Hematopoietic multipotent progenitor cell treated with erythropoietin and hydrocortisone succinate and interleukin-3 and kit ligand, for 6 days (in vitro differentiated cells): ENCODE data around the gene CCDC102B.
A peak's percentile ranks its signal among the peaks of the same experiment; 100 is the strongest.
"Not testable (repeated sequence)": the region's sequence is repeated elsewhere in the genome, so short reads cannot be mapped to it uniquely, and the experiment has no call there.

ENCODE experiments used
- DNase-seq: peaks from one replicate; pipeline ENCODE4 v3.0.0-alpha.2; 2015

CCDC102B gene

DNA sequence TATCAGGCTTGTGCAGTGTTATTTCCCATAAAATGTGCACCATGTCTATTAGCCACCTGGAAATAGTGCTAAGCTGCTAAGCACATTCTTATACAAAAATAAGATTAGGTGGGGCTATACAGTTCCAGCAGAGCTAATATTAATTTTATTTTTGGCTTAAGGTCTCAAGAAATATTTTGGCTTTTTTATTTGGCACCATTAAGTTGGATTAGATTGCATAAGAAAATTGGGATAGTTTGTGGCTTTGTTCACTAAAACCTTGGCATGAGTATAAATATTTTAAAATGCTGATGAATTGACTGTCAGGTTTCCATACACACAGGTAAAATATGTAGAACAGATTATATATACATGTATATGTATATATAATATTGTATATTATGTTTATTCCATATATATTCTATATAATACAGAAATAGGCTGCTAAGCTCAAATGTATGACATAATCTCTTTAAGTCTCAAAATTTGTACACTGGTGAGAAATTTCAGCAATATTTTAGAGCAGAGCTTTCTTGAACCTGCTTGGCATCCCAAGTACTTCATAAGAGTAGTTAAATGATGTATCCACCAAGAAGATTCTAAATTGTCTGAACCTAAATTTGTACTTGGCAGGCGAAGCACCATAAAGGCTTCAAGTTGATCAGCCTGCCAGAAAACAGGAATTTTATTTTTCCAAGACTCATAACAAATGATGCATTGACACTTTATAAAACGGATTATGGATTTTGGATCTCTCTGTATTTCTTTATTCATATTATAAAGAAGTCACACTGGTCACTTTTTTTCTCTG is 32.6 kb downstream of the CCDC102B start:
- no peak for DNase-seq

DNA sequence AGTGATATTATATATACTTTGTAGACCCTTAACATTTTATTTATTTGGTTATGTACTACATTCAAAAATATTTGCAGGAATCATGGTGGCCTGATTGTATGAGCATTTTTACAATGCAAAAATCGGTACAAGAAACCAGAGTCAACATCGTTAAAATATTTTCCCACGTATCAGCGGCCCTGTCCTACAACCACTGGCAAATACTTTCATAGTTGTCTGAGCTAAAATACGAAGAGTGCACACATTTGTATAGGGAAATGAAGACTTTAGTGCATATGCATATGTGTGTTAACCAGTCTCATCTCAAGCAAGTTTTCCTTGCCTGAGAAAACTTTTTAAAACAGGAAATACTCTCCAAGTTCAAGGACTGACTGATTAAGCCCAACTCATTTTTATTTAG is 35.9 kb downstream of the CCDC102B start:
- DNase-seq = no peak

DNA sequence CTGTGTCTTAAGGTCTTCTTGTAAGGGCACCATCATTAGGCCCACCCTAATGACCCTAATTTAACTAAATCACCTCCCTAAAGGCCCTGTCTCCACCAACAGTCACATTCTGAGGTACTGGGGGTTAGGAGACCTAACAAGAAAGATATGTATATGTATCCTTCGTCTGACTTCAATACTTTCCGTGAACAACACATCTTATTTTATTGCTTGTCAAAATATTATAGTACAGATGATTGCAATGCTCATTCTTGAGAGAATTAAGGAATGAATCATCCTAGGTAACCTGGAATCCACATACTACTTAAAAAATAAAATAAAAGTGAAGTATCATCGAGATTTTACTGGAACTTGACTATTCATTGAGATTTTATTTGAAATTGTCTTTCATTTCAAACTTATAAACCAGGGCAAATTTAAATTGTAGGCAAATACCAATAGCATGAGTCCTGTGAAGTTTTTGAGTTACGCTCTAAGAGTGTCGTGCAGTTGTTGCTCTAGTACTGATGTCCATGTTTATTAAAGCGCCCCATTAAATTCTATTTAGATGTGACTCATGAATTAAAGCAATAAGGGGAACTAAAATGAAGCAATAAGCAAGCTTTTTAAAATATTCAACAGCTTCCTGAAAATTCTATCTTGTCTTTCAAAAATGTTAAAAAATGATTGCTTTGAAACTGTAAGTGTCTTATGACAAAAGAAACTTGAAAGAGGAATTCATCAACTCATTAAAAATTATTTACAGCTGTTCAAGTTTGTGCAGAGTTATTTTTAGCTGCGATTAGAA is 40.0 kb downstream of the CCDC102B start:
- no peak for DNase-seq

DNA sequence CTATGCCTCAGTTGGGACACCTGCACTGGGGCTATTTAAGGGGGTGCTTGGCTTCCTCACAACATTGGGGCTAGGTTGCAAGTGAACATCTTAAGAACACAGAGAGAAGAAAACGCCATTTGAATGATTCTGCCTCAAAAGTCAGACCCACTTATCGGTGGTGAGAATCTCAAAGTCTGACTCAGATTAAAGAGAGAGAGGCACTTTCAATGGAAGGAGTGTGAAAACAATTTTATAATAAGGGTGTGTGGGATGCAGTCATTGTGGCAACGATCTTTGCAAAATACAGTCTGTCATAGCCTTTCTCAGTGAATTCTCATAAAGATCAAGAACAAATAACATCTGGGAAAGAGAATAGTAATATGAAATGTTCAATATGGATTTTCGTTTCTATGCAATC is 41.8 kb downstream of the CCDC102B start:
- DNase-seq = no peak

DNA sequence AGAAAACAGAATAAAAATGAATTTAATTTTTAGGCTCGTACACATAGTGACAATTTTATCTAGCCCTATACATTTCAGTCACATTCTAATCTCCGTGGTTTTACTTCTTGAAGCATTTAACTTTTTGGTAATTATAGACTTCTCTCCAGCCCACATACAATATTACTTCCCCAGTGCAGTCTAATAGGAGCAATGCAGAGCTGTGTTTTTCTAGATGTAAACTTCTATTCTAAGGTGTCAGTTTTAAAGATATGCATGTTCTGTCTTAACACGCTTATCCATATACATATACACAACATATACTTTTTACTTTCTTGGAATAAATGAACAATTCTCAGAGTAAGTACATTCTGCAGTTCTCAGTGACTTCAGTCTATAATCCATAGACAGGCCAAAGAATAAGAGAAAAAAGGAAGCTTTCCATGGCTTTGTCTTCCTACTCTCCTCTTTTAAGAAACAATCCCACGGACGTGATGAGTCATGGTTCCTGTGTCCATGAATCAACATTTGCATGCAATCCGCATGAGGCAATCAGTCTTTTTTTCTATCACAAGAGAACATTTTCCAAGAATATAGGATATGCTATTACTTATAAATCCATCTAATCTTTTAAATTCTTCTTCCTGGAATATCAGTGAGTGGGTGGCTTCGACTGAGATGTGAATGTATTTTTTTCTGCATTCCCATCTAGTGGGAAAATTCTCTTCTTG is 42.8 kb downstream of the CCDC102B start:
- peak; percentile 32 for DNase-seq

DNA sequence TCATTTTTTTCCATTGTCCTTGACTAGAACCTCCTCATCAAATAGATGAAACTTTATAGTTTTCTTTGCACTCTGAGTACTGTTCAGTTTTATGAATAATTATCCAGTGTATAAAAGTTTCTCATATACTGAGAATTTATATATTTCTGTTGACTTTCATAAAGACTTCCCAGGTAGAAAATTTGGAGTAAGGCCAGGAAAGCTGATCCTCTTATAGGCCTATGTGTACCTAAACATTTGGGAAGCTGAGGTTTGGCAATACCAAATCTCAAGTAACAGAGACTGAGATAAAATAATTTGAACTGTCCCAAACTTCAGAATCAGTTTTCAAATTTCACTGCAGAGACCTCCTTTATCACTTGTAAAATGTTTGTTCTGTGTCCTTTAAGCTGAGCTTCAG is 43.4 kb downstream of the CCDC102B start:
- no peak for DNase-seq

DNA sequence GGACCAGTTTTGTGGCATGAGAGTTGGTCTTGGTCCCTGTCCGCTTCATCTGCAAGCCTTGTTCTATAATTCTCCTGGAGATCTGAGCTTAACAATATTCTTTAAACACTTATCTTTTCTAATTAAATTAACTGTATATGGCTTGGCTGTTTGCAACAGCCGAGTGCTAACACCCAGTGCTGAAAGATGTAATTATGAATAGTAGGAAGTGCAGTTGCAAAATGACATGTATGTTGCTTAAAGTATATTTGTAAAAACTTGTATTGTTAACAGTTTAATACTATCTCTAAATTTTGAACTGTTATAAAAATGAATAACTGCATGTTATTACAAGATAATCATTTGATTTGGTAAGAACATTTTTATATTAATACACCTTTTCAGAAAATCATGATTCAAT is 45.1 kb downstream of the CCDC102B start:
- DNase-seq = no peak

DNA sequence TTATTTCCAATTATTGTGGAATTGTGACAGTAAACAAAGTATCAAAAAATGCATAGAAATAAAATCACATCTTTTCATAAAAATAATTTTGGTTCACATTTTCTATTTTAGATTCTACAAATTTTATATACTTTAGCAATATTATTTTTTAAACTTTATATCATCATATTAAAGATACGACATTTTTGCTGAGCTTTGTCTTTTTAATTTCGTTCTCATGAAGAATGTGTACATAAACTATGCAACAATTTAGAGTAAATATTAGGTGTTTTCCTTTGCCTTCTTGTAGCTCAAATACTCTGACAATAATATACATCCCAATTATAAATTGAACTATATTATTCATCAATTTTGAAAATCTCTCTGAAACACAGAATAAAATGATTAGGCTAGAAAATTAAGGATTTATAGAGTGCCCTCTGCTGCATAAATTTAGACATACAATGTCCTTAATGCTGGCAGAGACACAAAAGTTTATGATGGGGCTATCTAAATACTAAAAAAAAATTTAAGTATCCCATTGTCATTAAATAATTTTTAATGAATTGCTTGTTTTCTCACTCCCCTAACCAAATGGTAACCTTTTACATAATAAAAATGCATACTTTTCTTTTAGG is 45.7 kb downstream of the CCDC102B start:
- peak; percentile 5 for DNase-seq

DNA sequence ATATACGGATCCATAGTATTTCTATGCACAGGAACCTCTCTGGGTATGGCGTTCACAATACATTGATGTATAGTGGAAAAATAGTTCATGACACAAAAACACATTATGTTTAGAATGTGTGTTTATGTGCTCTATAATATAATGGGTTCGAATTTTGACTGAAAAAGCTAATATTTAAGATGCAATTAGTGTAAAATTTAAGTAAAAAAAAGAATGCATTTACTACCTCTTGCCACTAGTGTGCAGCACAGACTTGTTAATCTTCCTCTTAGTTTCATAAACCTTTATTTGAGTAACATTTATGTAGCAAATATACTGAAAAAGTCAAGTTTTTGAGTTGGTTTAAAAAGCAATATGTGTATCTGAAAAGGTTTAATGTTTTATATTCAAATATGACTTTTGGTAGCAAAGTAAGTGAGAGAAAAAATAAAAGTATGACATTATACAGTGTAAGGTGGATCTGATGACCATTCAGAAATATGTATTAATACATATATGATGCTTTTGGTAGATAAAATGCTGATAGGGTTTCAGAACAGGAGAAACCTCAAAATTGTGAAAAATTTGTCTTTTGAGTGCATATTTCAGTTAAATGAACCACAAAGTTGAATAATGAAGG is 49.4 kb downstream of the CCDC102B start:
- peak; percentile 49 for DNase-seq

DNA sequence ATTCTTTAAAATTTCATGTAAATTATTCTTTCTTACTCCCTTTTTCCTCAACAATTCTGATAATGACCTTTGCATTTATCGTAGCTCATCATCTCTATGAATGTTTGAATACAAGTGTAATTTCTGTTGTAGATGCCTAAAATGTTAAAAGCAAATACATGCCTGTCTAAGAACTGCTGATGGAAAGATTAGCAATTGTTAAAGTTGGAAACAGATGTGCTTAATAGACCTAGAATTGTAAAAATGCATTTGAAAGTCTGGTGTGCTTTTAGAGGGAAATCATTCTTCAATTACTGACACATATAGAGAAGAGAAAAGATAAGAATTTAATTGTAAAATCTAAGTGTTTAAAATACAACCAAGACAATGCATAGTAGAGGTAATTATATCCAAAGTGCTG is 50.4 kb downstream of the CCDC102B start:
- DNase-seq = no peak

DNA sequence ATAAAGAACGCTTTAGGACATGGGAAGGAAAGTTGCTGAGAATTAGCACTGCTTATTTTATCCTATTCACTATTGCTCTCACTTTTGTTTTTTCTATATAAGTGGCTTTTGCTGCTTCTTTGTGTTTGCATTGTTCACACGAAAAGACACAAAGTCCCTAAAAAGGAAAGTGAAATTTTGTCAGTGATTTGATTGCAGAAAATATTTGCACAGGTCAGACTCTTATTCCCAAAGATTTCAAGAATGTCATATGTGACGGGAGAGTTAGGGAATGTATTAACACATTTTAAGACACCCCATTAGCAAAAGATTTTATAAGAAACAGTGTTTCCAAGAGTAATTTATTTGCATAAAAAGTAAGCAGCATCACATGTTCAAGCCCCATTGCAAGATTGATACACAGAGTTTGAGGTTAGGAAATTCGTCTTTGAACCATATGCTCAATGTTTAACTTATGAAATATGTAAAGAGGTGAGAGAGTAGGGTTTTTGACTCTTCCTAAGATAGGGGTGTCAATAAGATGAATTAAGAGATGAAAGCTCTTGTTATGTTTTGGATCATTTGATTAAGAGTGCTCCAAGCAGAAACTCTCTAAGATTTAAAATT is 57.0 kb downstream of the CCDC102B start:
- DNase-seq = no peak

DNA sequence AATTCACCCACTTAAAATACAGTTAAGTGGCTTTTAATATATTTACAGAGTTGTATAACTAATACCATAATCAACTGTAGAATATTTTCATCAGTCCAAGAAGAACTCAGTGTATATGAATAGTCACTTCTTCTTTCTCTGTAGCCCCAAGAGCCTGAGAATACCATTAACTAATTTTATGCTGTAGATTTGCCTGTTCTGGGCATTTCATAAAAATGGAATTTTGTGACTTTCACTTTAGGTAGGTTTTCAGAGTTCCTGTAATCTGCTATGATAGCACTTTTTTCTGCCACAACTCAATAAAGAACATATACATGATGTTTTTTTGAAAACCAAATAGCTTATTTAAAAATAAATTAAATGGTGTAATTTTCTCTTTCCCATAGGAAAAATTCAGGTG is 57.6 kb downstream of the CCDC102B start:
- DNase-seq = no peak

DNA sequence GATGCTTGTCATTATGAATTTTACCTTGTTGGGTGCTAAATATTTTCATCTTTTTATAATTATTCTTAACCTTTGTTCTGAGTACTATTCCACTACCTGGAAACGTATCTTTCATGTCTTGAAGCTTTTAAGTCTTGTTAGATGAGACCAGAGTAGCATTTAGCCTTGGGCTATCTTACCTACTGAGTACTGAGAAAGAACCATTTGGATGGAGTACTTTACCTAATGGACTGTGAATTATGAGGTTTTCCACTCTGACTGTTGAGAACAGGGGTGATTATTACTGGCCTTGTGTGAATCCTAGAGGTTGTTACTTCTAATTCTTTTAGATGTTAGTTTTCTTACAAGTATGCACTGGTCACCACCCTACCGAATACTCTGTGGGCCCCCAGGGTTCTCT is 63.5 kb downstream of the CCDC102B start:
- no peak for DNase-seq

DNA sequence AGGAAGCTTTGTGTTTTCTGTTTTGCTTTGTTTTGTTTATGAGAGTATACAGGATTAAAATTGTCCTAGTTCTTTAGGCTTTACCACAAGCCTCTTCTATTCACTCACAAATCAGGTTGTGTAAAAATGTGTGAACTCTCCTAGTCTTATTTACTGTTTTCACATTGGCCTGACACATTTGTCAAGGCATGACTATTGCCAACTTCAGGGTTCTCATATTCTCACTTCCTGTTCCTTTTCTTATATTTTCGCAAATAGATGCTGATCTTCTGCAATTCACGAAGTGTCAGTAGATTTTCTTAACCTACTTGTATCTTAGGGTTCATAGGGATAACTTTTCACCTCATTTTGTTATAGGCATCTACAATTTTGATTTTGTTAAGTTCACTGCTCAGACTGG is 67.1 kb downstream of the CCDC102B start:
- no peak for DNase-seq

DNA sequence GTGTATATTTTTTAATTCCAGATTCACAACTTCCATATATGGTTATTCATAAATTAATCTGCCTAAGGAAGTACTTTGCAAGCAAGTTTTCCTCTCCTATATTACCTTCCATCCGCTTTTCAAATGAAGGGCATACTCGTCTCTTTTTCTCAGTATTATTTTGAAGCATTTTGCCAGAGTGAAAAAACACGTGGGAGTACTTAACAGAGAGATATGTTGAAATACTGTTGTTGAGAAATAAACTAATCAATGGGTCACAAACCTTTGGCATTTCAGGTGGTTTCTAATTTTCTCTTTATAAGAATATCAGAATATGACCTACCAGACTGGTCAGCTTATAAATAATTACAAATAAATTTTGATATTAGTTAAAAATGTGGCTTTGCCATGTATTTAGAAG is 67.6 kb downstream of the CCDC102B start:
- no peak for DNase-seq

DNA sequence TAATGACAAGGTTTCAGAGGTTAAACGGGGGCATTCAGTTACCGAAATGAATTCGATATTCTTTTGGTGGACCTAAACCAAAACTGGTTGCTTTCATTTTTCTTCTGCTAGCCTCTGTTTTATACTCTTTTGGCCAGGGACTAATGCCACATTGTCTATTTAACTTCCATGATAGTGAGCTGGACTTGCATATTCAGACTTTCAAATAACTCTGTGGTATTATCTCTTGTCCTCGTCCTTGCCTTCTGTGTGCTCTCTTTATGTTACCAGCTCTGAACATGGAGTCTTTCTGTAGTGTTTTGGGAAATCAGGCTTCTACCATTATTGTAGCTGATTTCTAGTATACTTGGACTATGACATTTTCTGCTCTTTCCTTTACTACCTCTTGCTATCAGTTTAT is 75.1 kb downstream of the CCDC102B start:
- no peak for DNase-seq

DNA sequence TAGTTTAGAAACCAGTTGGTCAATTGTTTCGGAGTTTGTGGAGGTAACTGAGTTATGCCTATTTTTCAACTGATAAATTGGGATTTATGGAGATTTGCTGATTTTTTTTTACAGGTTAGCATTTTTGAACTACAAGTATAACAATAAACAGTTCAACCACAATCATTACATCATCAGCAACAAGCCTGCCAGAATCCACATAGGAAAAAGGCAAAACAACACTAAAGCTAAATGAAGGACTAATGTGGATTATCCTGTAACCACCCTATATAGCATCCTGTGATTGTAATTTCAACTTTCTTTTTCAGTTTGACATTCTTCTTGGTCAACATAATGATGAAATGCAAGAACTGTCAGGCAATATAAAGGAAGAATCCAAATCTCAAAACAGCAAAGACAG is 76.5 kb downstream of the CCDC102B start:
- DNase-seq = no peak

DNA sequence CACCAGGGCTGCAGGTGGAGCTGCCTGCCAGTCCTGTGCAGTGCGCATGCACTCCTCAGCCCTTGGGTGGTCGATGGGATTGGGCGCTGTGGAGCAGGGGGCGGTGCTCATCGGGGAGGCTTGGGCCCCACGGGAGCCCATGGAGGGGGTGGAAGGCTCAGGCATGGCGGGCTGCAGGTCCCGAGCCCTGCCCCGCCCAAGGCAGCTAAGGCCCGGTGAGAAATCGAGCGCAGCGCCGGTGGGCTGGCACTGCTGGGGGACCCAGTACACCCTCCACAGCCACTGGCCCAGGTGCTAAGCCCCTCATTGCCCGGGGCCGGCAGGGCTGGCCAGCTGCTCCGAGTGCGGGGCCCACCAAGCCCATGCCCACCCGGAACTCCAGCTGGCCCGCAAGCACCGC is 82.1 kb downstream of the CCDC102B start:
- DNase-seq = not testable (repeated sequence)

DNA sequence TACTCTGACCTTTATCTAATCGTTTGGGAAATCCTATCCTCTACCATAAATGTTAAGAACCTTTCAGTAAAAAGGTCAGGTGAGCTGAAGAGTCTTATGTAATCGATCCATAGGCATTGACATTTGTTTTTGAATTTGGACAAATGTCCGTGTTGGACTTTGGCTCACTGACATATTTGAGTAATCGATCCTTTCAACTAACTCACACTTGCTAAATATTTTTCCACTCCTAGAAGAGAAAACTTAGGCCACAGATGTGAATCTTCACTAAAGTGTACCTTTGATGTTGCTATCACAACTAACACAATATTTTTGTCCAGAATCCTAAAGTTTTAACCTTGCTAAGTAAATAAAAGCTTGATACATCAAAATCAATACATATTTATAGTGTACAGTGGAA is 89.5 kb downstream of the CCDC102B start:
- DNase-seq = no peak

DNA sequence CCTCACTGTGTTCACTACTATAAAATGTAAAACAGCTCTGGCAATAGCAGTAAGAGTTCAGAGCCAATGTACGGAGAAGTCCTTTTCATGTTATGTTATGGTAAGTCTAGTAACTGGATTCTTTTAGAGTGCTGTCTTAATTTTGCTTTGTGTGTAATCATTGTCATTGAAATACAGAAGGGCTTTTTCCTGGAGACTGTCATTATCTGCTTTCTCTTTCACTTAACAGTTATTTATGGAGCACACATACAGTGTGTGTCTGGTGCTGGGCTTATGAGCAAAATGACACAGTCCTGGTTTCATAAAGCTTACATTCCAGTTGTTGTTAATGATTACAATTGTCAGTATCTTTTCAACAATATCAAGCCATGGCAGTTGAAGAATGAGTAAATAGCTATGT is 95.5 kb downstream of the CCDC102B start:
- no peak for DNase-seq

DNA sequence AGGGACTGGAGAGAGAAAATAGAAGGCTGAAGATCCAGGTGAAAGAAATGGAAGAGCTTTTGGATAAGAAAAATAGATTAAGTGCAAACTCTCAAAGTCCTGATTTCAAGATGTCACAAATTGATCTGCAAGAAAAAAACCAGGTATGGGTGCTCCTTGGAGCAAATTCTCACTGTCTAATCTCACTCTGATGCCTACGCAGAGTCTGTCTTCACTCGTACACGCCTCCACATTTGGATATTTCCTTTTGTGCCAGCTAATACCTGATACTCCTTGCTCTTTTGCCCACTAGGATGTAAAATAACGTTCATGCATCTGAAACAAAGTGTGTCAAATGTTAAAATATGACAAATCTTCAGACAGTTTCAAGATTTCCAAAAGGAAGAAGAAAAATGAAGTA is 99.4 kb downstream of the CCDC102B start:
- no peak for DNase-seq

DNA sequence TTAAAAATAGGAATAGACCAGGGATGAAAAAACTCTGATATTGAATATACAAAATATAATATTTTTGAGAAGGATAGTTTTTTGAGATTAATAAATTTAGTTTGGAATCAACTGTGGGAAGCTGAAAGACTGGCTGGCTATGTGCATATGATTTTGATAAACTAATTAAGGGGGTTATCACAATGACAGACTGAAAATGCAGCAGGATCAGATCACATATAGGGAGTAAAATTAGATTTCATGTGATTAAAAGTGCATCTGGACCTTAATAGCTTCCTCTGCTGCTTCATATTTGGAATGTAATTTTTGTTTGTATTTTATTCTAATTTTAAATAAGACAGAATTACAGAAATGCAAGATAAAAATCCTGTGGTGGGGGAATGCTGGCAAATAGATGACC is 111.7 kb downstream of the CCDC102B start:
- no peak for DNase-seq

DNA sequence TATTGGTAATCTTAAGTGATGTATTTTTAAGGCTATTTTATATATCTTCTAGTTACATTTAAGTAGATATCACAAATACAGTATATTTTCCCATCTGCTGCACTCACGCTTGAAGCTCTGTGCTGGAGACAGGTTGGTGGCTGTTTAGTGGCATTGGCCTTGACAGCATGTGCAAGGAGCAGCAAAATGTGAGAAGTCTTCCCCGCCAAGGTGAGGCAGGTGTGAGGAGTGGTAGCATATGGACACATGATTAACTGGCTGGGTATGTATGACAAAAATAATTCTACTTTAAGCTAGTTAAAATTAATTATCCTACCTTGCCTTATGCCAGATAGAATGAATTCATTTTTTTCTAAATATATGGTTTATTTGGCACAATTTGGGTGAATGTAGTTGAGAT is 117.2 kb downstream of the CCDC102B start:
- DNase-seq = no peak
